NCI-H446 (cell line): ENCODE measurements around the gene KCNIP4.
"Not testable (repeated sequence)": the region's sequence is repeated elsewhere in the genome, so short reads cannot be mapped to it uniquely, and the experiment has no call there.

Experiments used
- DNase-seq, 2 experiments: peaks; one replicate each; lab custom pipeline; 2025; lab: John Stamatoyannopoulos, UW

The KCNIP4 gene

DNA sequence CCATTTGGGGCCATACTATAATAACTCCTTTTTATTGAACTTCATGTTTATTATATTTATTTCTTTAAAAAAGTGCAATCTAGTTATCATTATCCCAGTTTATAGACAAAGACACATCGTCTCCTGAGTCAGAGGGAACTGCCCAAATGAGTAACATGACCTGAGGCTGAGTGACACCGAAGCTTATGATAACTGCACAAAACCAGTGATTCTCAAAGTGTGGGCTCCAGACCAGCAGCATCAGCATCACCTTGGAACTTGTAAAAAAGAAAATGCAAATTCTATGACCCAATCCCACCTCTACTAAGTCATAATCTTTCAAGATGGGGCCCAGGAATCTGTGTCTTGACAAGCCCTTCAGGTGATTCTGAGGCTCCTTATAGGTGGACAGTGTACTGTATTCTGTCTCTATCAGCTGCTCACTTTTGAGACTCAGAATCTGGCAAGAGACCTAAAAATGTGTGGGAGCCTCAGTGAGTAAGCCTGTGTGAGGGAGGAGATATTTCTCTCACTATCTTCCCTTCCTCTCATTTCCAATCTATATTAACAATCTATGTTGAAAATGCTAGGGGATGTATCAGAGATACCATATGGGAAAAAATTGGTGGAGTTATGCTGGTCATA lies 1101.3 kb downstream of the KCNIP4 start:
- DNase-seq, result no peak

DNA sequence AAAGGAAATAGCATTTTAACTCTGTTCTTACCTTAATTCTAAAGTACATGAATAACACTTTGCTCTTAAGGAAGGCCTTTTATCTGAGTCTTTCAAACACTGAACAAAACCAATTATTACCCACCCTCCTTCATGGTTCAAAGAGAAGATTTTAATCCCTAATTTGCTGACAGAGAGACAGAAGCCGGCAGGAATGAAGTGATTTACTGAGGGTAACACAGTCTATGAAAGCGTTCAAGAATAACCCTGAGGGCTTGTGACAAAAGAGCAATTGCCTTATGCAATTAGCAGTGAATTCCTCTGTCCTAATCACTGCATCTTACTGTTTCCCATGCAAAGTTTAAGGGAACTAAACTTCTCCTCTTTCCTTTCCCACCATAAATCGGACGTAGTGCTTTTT lies 1104.3 kb downstream of the KCNIP4 start:
- DNase-seq, result no peak

GRCh38 chr4:20840648-20841190 lies 1107.9 kb downstream of the KCNIP4 start:
- DNase-seq, result no peak

GRCh38 chr4:20839957-20840356 lies 1108.6 kb downstream of the KCNIP4 start:
- no peak for DNase-seq

DNA sequence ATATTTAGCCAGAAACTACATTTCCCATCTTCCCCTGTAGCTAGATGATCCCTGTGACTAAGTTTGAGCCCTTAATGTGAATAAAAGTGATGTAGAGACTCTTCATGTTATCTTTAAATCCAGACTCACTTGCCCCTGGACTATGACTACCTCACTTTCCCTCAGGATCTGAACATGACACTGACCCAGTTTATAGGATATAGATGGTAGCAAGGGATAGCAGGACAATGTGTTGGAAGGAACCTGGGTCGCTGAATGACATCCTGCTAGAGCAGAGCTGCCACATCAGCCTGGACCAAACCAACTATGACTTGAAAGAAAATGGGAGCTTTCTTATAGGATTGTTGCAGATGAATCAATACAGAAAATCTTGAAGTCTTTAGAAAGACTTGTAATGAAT lies 1110.1 kb downstream of the KCNIP4 start:
- no peak for DNase-seq

DNA sequence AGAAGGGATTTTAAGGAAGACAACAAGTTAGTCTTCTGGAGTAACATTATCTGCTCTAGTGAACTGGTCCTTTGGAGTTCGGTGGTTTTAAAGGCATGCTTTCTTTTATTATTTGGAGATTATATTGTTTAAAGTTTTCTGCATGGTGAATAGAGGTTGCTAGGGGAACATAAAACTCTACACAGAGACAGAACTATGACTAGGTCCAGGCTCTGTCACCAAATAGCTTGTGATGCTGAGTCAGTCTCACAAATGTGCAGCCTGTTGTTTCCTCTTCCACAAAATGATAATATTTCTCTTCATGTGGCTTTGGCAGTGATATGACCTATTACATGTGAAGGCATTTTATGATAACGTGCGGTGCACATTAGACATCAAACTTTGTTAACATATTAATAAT lies 1115.7 kb downstream of the KCNIP4 start:
- DNase-seq, result no peak

DNA sequence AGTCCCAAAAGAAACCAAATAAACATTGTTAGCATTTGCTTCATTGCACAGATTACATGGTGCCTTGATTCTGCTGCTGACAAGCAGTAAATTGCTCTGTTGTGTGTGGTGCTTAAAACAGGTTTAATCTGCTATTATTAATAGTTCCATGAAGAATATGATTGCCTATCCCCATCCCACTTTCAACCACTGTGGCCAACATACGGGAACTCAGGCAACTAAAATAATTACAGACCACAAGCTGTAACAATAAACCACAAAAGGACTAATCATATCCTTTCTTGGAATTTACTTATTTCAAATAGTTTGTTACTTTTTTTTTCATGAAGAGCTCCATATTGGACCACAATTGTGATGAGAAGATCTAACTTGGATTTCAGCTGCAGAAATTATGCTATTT lies 1116.8 kb downstream of the KCNIP4 start:
- no peak for DNase-seq

DNA sequence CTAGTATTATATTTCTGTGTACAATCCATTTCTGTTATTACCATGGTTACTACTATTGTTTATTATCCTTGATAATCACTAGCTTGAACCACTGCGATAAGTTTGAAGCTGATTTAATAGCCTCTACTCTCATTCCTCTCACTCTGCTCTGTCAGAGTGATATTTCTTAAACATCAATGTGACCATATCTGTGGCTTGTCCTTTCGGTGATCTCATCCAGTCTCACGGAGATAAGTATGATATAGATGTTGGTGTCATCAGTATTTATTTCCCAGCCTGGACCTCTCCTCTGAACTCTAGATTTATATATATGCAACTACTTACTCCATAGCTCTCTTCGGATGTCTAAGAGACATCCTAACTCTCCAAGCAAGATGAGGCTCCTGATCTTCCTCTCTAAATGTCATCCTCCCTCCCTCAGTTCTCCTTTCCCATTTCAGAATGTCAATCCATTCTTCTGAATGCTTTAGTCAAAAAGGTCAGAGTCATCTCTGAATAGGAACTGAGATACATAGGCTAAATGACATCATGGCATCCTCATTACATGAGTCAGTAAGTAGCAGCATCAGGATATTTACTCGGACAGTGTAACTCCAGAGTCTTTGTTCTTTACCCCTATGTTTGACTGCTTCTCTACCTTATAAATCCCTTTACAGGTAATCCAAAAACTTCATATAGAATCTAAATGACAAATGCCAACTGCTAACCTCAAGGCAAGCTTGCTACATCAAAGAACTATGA lies 1118.8 kb downstream of the KCNIP4 start:
- DNase-seq, result no peak

DNA sequence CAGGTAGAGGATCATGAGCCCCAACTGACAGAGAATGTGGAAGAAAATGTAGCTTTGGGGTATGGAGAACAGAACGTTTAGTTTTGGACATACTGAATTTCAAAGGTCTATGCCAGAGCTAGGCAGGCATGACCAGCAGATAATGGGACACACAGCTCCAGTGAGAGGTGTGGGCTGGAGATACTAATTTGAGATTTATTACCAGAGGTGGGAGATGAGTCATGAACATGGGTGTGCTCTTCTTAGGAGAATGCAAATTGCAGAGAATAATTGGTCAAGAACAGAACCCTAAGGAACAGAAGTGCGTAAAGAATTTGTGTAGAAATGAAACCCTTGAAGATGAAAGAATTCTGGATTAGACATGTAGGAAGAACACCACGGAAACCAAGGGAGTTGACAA lies 1123.1 kb downstream of the KCNIP4 start:
- no peak for DNase-seq

DNA sequence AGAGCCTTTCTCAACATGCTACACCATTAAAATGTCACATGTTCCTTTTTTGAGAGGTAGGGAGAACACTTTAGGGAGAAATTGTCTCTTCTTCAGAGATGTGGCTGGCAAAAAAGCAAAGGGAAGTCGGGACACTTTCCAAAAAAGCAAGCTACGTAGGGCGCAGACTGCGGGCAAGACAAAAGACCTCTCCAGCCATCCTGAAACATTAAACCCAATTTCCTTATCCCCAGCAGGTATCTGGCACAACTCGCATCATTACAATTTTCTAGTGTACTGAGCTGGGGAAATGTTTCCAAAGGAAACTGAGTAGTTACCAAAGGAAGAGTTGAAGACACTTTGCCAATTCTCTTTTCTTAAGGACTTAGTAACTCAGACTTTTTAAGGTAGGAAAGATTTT lies 1132.3 kb downstream of the KCNIP4 start:
- no peak for DNase-seq

DNA sequence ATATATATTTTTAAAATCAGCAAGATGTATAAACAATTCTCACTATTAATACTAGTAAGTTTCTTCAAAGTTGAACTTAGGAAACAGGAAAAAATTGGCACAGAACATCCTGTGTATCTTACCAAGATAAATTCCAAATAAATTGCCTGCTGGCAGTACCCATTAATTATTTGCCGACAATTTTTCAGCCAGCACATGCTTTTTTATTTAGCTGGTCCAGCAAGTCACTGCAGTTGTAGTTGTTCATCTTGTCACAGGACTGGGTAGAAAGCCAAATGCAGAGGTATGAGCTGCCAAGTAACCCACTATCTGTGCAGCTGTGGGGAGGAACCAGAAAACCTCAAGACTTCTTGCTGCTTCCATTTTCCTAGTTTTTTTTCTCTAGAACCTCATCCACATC lies 1134.9 kb downstream of the KCNIP4 start:
- DNase-seq, result no peak

DNA sequence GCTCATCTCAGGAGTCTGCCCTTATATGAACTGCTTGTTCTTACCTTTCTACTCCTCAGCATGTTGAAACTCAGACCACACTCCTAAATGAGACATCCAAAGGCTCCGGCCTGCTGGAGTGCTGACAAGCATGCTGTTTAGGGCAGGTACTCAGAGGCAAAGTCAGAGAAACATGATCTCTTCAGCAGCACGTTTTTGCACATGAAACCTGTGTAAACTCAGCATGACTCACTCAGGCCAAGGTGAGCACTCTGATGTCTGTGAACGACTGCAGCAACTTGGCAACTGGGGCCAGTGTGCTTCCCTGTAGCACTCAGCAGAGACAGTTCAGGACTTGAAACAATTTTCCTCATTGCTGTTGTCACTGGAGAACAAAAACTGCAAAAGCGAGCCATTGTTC lies 1138.8 kb downstream of the KCNIP4 start:
- DNase-seq, result no peak

GRCh38 chr4:20805716-20806115 lies 1142.9 kb downstream of the KCNIP4 start:
- no peak for DNase-seq

GRCh38 chr4:20787940-20788665 lies 1160.5 kb downstream of the KCNIP4 start:
- DNase-seq, result no peak

DNA sequence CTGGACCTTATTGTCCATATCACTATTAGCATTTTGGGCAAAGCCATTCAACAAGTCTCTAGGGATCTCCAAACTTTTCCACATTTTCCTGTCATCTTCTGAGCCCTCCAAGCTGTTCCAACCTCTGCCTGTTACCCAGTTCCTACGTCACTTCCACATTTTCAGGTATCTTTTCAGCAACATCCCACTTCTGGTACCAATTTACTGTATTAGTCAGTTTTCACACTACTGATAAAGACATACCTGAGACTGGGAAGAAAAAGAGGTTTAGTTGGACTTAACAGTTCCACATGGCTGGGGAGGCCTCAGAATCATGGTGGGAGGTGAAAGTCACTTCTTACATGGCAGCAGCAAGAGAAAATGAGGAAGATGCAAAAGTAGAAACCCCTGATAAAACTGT lies 1165.4 kb downstream of the KCNIP4 start:
- DNase-seq, result not testable (repeated sequence)

DNA sequence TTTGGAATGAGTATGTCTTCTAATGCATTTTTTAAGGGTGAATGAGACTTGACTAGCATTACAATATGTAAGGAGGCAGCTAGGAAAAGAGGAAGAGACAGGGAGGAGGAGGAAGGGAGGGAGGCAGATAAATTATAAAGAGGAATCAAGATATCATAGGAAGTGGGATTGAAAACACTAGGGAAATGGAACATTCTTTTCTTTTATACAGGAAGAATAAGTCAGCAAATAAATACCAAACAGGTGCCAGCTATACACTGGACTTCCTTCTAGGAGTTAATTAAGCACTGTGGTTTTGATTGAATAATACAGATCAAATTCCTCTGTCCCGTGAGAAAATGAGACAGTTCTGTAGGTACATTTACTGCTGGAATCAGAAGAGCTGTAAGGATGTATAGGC lies 1169.7 kb downstream of the KCNIP4 start:
- DNase-seq, result no peak

GRCh38 chr4:20773144-20773997 lies 1175.2 kb downstream of the KCNIP4 start:
- peak in 1 of 2 experiments; percentile 59 for DNase-seq

- no peak for DNase-seq
These were observed 1184.1 kb downstream of the KCNIP4 start for GRCh38 chr4:20764366-20764992.

GRCh38 chr4:20761826-20762225 lies 1186.7 kb downstream of the KCNIP4 start:
- DNase-seq, result no peak

- DNase-seq, result no peak
These were observed 1187.2 kb downstream of the KCNIP4 start for GRCh38 chr4:20761382-20761781.

DNA sequence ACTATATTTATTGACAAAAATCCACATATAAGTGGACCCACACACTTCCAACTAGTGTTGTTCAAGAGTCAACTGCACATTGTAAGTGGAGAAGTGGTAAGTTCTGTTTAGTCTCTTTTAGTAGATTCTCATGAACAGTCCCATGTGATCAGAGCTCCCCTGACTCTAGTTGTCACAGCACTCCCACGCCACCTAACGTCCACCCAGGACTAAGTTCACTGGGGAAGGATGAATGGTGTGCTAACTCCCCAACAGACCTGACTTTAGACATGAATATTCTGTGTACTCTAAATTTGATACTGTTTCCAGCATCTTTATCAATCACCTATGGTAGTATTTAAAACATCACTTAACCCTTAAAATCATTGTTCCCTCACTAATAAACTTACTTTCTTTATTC lies 1188.5 kb downstream of the KCNIP4 start:
- DNase-seq, result no peak

- no peak for DNase-seq
These were observed 1194.5 kb downstream of the KCNIP4 start for GRCh38 chr4:20754036-20754435.
